Esophagus muscularis mucosa (tissue), 4 donors: ENCODE results near the gene CLEC17A. TPM values are rescaled to one million over a fixed set of nuclear protein-coding genes. Genes with fewer than 3 reads are reported as not detected.
"Not testable (repeated sequence)": the region's sequence is repeated elsewhere in the genome, so short reads cannot be mapped to it uniquely, and the experiment has no call there.

Experiments
- DNase-seq: peaks from one replicate; pipeline ENCODE4 v3.0.0-alpha.2; 2017; ENCODE audit errors: extremely low spot score
- H3K27ac ChIP-seq, 4 donors: fragments of 200-600 bp; sonication (generic); replicated peaks in 1 of 4; 1 replicate in 3 of 4; 2 replicates in 1 of 4; pipeline ENCODE4 v1.5.1; 2016 to 2019; ENCODE audit warnings: mild to moderate bottlenecking in 1 of 4
- H3K27me3 ChIP-seq, 4 donors: fragments of 200-600 bp; sonication (generic); one replicate each; pipeline versions ENCODE4 v1.5.1 to v1.6.0; 2016 to 2019
- H3K36me3 ChIP-seq, 4 donors: fragments of 200-600 bp; sonication (generic); one replicate each; pipeline ENCODE4 v1.5.1; 2016 to 2019
- H3K4me1 ChIP-seq, 4 donors: fragments of 200-600 bp; sonication (generic); one replicate each; pipeline ENCODE4 v1.5.1; 2016 to 2019
- H3K4me3 ChIP-seq, 4 donors: fragments of 200-600 bp; sonication (generic); 1 replicate in 2 of 4; 2 replicates in 2 of 4; pipeline ENCODE4 v1.5.1; 2016 to 2019; ENCODE audit warnings: mild to moderate bottlenecking in 4 of 4, moderate library complexity in 1 of 4
- H3K9me3 ChIP-seq, 4 donors: fragments of 200-600 bp; sonication (generic); 1 replicate in 3 of 4; 2 replicates in 1 of 4; pipeline ENCODE4 v1.5.1; 2016 to 2019
- EP300 ChIP-seq: sonication (generic); formaldehyde crosslinking; IDR thresholded peaks from one replicate; pipeline ENCODE4 v1.6.1; 2017; ENCODE audit warnings: antibody characterized with exemption
- POLR2A ChIP-seq: fragments of 450-650 bp; IDR thresholded peaks from one replicate; pipeline ENCODE4 v1.6.1; 2017; ENCODE audit warnings: antibody characterized with exemption, moderate library complexity, mild to moderate bottlenecking, low read depth
- POLR2AphosphoS5 ChIP-seq, 2 donors: sonication (generic); formaldehyde crosslinking; IDR thresholded peaks; one replicate each; pipeline ENCODE4 v1.6.1; 2017; ENCODE audit warnings: antibody characterized with exemption in 2 of 2
- WGBS: methylation state at CpG from one replicate; pipeline ENCODE4 v1.1.5; 2018; 5-methylcytosine and 5-hydroxymethylcytosine counted together
- intact Hi-C: fragments of 100-400 bp; cut with DNase I; formaldehyde crosslinking; loops from one replicate; pipeline ENCODE4 v1.15.1; 2023
- total RNA-seq, 4 donors: library from RNA; depleted of rRNA; stranded (reverse); fragments of >200 nt; gene quantifications; one replicate each; pipeline versions ENCODE4 v1.1.0 to v1.2.1, GENCODE V29; 2016
- TF ChIP-seq, protein P1 (sequence below), 3 experiments: fragments of 200-600 bp in 2 of 3; fragments of 450-650 bp in 1 of 3; sonication (generic) in 2 of 3; IDR thresholded peaks; one replicate each; pipeline ENCODE4 v1.5.1; 2017 to 2019; ENCODE audit warnings: antibody characterized with exemption in 3 of 3, mild to moderate bottlenecking in 2 of 3, moderate library complexity in 1 of 3

The CLEC17A gene
- total RNA-seq, 4 donors from 2014 or later: not detected

DNA sequence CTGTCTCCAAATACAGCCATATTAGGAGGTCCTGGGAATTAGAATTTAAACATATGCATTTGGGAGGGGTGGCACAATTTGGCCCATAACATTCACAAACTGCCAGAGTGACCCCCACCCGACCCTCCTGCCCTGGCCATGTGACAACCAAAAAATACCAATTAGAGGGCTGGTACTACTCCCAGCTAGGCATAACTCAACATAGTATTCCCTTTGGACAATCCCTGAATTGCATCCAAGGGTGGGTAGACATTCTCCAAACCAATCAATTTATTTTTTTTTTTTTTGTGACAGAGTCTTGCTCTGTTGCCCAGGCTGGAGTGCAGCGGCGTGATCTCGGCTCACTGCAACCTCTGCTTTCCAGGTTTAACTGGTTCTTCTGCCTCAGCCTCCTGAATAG is 29.8 kb downstream of the CLEC17A start:
- DNase-seq: no peak
- Histone ChIP-seq H3K27ac (no peak overlapping the region), H3K27me3 (no peaks in the 10 kb centered on the region), H3K36me3 (no peaks in the 10 kb centered on the region), H3K9me3 (no peaks in the 10 kb centered on the region), H3K4me1 (no peaks in the 10 kb centered on the region), H3K4me3 (no peak overlapping the region)
- TF ChIP-seq POLR2A (no peak), EP300 (no peak), POLR2AphosphoS5 (IDR thresholded peaks at IDR 0.05) (no peak)
- TF ChIP-seq, protein P1, sequence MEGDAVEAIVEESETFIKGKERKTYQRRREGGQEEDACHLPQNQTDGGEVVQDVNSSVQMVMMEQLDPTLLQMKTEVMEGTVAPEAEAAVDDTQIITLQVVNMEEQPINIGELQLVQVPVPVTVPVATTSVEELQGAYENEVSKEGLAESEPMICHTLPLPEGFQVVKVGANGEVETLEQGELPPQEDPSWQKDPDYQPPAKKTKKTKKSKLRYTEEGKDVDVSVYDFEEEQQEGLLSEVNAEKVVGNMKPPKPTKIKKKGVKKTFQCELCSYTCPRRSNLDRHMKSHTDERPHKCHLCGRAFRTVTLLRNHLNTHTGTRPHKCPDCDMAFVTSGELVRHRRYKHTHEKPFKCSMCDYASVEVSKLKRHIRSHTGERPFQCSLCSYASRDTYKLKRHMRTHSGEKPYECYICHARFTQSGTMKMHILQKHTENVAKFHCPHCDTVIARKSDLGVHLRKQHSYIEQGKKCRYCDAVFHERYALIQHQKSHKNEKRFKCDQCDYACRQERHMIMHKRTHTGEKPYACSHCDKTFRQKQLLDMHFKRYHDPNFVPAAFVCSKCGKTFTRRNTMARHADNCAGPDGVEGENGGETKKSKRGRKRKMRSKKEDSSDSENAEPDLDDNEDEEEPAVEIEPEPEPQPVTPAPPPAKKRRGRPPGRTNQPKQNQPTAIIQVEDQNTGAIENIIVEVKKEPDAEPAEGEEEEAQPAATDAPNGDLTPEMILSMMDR (IDR thresholded peaks at IDR 0.05): no peak
- 82% methylated on average over 4 of the region's 4 CpGs for WGBS
- intact Hi-C loops: no loop called here

DNA sequence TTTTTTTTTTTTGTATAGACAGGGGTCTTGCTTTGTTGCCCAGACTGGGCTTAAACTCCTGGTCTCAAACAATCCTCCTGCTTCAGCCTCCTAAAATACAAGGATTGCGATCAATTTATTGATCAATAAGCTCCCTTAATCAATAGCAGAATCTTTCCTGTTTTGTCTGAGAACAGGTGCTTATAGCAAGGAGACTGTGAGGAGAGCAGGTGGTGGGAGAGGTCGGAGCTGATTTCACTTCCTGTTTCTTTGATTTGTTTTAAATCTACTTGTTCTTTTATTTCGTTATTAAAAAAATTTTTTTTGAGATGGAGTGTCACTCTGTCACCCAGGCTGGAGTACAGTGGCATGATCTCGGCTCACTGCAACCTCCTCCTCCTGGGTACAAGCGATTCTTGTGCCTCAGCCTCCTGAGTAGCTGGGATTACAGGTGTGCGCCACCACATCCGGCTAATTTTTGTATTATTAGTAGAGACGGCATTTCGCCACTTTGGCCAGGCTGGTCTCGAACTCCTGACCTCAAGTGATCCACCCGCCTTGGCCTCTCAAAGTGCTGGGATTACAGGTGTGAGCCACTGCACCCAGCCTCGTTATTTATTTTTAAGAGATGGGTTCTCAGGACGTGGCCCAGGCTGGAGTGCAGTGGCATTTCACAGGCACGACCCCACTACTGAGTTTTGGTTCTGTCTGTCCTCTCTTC is 30.7 kb downstream of the CLEC17A start:
- 73% methylated on average over 14 of the region's 14 CpGs for WGBS
- intact Hi-C loops, H3K36me3 ChIP-seq, H3K27ac ChIP-seq, H3K4me1 ChIP-seq, DNase-seq, H3K27me3 ChIP-seq, H3K4me3 ChIP-seq, H3K9me3 ChIP-seq: not testable (repeated sequence)

DNA sequence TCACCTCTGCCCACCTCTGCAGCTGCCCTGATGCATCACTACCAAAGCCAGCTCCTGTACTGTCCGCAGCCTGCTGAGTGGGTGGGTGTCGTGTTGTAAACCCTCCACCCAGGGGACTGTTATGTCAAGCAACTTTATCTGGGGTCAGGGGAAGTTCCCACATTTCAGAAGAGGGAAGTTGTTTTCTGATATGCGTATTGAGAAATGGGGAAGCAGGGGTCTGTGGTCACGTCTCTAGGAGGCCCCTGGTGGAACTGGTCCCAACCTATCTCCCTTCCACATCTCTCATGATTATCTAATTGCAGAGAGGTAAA is 31.2 kb downstream of the CLEC17A start:
- H3K4me3 ChIP-seq: no peak overlapping the region
- DNase-seq: no peak
- peaks cover 0 to 4% (median 3%) of the 10 kb centered on the region in 4 donors for H3K9me3 ChIP-seq
- no peaks in the 10 kb centered on the region for H3K27me3 ChIP-seq
- 58% methylated on average over 4 of the region's 4 CpGs for WGBS
- intact Hi-C loops: no loop called here
- TF ChIP-seq EP300: no peak
- no peak for TF ChIP-seq POLR2A
- TF ChIP-seq POLR2AphosphoS5 (IDR thresholded peaks at IDR 0.05): no peak
- TF ChIP-seq, protein P1 (IDR thresholded peaks at IDR 0.05): no peak
- H3K27ac ChIP-seq: no peak overlapping the region
- H3K36me3 ChIP-seq: no peaks in the 10 kb centered on the region
- no peaks in the 10 kb centered on the region for H3K4me1 ChIP-seq

DNA sequence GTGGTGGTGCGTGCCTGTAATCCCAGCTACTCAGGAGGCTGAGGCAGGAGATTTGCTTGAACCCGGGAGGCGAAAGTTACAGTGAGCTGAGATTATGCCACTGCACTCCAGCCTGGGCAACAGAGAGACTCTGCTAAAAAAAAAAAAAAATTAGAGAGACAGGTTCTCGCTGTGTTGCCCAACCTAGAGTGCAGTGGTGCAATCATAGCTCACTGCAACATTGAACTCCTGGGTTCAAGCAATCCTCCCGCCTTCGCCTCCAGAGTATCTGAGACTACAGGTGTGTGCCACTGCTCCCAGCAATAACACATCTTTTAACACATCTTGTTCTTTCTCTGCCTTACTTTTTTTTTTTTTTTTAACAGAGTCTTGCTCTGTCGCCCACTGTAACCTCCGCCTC is 32.7 kb downstream of the CLEC17A start:
- no peak for DNase-seq
- H3K36me3 ChIP-seq: no peaks in the 10 kb centered on the region
- no peaks in the 10 kb centered on the region for H3K4me1 ChIP-seq
- intact Hi-C loops: no loop called here
- no peak overlapping the region for H3K27ac ChIP-seq
- H3K4me3 ChIP-seq: no peak overlapping the region
- H3K9me3 ChIP-seq: peaks cover 0 to 14% (median 13%) of the 10 kb centered on the region in 4 donors
- no peaks in the 10 kb centered on the region for H3K27me3 ChIP-seq
- TF ChIP-seq, protein P1 (IDR thresholded peaks at IDR 0.05): no peak
- TF ChIP-seq POLR2AphosphoS5 (IDR thresholded peaks at IDR 0.05): no peak
- TF ChIP-seq EP300: no peak
- no peak for TF ChIP-seq POLR2A
- WGBS: 90% methylated on average over 8 of the region's 8 CpGs

DNA sequence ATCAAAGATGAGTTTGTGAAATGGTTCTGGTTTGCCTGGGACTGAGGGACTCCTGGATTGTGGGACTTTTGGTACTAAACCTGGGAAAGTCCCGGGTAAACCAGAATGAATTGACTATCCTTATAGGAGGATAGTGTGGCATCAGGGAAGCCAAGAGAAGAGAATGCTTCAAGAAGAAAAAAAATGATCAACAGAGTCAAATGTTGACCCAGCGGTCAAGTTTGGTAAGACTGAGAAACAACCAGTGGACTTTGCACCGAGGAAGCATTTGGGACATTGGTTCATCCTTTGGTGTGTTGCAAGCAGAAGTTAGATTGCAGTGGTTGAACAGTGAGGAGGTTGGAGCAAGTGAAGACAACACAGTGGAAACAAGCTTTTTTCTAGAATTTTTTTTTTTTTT is 33.5 kb downstream of the CLEC17A start:
- Histone ChIP-seq H3K4me3 (no peak overlapping the region), H3K36me3 (no peaks in the 10 kb centered on the region), H3K9me3 (peaks cover 0 to 14% (median 13%) of the 10 kb centered on the region in 4 donors), H3K4me1 (no peaks in the 10 kb centered on the region), H3K27ac (no peak overlapping the region), H3K27me3 (no peaks in the 10 kb centered on the region)
- TF ChIP-seq EP300 (no peak), POLR2A (no peak), POLR2AphosphoS5 (IDR thresholded peaks at IDR 0.05) (no peak)
- TF ChIP-seq, protein P1 (IDR thresholded peaks at IDR 0.05): no peak
- no peak for DNase-seq
- intact Hi-C loops: no loop called here
- WGBS: 87% methylated on average over 3 of the region's 3 CpGs
